Measurements from ENCODE around the gene UBE4B. TPM values are rescaled to one million over a fixed set of nuclear protein-coding genes. Genes with fewer than 3 reads are reported as not detected.

Gene UBE4B
- total and polyA plus RNA-seq, 10 of the 15 experiments (the other 5 are each of a cell fraction or from before 2014, with no cell fraction given): 2.9 to 32.6 (median 20.7) TPM

DNA sequence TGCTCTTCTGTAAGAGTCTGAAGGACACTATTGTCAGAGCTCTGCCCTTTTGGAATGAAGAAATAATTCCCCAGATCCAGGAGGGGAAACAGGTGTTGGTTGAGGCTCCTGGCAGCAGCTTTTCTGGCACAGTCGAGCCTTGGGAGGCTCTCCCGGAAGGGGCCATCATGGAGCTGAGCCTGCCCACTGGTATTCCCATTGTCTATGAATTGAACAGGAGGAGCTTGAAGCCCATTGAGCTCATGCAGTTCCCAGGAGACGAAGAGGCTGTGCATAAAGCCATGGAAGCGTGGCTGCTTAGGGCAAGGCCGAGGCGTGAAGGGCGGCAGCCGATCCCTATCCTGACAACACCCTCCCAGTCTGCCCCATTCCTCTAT, 26.6 kb downstream of the UBE4B start:
- BruUV-seq (replicated peaks): no TSS peak
- FAIRE-seq (no peak), ATAC-seq (no peak), DNase-seq (ENCODE audit: low read depth, low spot score) (no peak)
- in situ Hi-C loops (cut with MboI): no loop called here
- Histone ChIP-seq H3K4me2 (ENCODE audit: control insufficient read depth, insufficient read depth) (no peak overlapping the region), H3K79me2 (ENCODE audit: control insufficient read depth, insufficient read depth, low read length) (peaks cover 5% of the 10 kb centered on the region), H2AFZ (ENCODE audit: control insufficient read depth, low read depth, low read length) (no peak overlapping the region), H3K4me1 (ENCODE audit: control insufficient read depth, insufficient read depth, low read length) (no peaks in the 10 kb centered on the region; the same call in 1 of the 2 replicates), H3K27me3 (replicated peaks in 1 of 2; ENCODE audit: control insufficient read depth in 2 of 2, insufficient read depth in 2 of 2, low read length in 1 of 2) (no peaks in the 10 kb centered on the region), H3K4me3 (no peak overlapping the region), H3K9ac (ENCODE audit: control insufficient read depth, insufficient read depth, low read length) (no peak overlapping the region), H3K27ac (ENCODE audit: control insufficient read depth, insufficient read depth) (no peak overlapping the region), H4K20me1 (ENCODE audit: control insufficient read depth, insufficient read depth) (no peaks in the 10 kb centered on the region), H3K9me3 (replicated peaks; ENCODE audit: control insufficient read depth, insufficient read depth, low read length) (no peaks in the 10 kb centered on the region), H3K36me3 (ENCODE audit: control insufficient read depth in 2 of 2, insufficient read depth in 2 of 2, low read length in 1 of 2) (peaks cover 3% of the 10 kb centered on the region in 2 experiments; a peak in 3 of 4 replicates)
- ChIA-PET SMC1A (ENCODE audit: uncharacterized antibody, unreplicated experiment) (interaction anchor here (1.1 to 1.5 kb wide), 2 partner anchors 12 to 108 kb away, joined by 3 read pairs; no protein-coding TSS in a partner anchor), CTCF (no interaction called here), RAD21 (ENCODE audit: unreplicated experiment) (no interaction called here), POLR2A (no interaction called here)
- 97% methylated on average over 8 of the region's 8 CpGs for WGBS (ENCODE audit: insufficient coverage, insufficient replicate concordance, low lambda C conversion rate, missing lambda C conversion rate)
- intact Hi-C loops (cut with micrococcal nuclease; ENCODE audit: unreplicated experiment): no loop called here
- TF ChIP-seq TCF12 (IDR thresholded peaks at IDR 0.05; ENCODE audit: low read depth, low read length) (no peak), IKZF2 (IDR thresholded peaks at IDR 0.05) (no peak), RUNX3 (IDR thresholded peaks at IDR 0.05; ENCODE audit: low read length) (no peak), NRF1 (conservative IDR thresholded peaks at IDR 0.05; ENCODE audit: low read depth, low read length) (no peak), YY1 (IDR thresholded peaks at IDR 0.05; ENCODE audit: low read depth, low read length) (no peak), ZNF217 (IDR thresholded peaks at IDR 0.05) (no peak), NR2C2 (IDR thresholded peaks at IDR 0.05; ENCODE audit: borderline replicate concordance, control insufficient read depth, insufficient read length, low read depth) (no peak), CHD2 (IDR thresholded peaks at IDR 0.05; ENCODE audit: borderline replicate concordance, low read depth, low read length) (no peak), NBN (IDR thresholded peaks at IDR 0.05) (no peak), SIN3A (IDR thresholded peaks at IDR 0.05; ENCODE audit: low read depth, low read length) (no peak), MEF2B (IDR thresholded peaks at IDR 0.05; ENCODE audit: partially characterized antibody, poor library complexity, severe bottlenecking) (no peak), HCFC1 (IDR thresholded peaks at IDR 0.05; ENCODE audit: low read length) (no peak), FOS (IDR thresholded peaks at IDR 0.05; ENCODE audit: borderline replicate concordance, extremely low read depth, insufficient read length) (no peak), TAF1 (IDR thresholded peaks at IDR 0.05; ENCODE audit: borderline replicate concordance, low read depth, low read length) (no peak), SUPT20H (IDR thresholded peaks at IDR 0.05; ENCODE audit: borderline replicate concordance, control insufficient read depth, low read depth, low read length) (no peak)
- TF ChIP-seq, protein P1, sequence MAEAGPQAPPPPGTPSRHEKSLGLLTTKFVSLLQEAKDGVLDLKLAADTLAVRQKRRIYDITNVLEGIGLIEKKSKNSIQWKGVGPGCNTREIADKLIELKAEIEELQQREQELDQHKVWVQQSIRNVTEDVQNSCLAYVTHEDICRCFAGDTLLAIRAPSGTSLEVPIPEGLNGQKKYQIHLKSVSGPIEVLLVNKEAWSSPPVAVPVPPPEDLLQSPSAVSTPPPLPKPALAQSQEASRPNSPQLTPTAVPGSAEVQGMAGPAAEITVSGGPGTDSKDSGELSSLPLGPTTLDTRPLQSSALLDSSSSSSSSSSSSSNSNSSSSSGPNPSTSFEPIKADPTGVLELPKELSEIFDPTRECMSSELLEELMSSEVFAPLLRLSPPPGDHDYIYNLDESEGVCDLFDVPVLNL (IDR thresholded peaks at IDR 0.05; ENCODE audit: low read depth, low read length): no peak
- TF ChIP-seq, protein P2, sequence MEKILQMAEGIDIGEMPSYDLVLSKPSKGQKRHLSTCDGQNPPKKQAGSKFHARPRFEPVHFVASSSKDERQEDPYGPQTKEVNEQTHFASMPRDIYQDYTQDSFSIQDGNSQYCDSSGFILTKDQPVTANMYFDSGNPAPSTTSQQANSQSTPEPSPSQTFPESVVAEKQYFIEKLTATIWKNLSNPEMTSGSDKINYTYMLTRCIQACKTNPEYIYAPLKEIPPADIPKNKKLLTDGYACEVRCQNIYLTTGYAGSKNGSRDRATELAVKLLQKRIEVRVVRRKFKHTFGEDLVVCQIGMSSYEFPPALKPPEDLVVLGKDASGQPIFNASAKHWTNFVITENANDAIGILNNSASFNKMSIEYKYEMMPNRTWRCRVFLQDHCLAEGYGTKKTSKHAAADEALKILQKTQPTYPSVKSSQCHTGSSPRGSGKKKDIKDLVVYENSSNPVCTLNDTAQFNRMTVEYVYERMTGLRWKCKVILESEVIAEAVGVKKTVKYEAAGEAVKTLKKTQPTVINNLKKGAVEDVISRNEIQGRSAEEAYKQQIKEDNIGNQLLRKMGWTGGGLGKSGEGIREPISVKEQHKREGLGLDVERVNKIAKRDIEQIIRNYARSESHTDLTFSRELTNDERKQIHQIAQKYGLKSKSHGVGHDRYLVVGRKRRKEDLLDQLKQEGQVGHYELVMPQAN (conservative IDR thresholded peaks at IDR 0.05): no peak
- TF ChIP-seq, protein P3, sequence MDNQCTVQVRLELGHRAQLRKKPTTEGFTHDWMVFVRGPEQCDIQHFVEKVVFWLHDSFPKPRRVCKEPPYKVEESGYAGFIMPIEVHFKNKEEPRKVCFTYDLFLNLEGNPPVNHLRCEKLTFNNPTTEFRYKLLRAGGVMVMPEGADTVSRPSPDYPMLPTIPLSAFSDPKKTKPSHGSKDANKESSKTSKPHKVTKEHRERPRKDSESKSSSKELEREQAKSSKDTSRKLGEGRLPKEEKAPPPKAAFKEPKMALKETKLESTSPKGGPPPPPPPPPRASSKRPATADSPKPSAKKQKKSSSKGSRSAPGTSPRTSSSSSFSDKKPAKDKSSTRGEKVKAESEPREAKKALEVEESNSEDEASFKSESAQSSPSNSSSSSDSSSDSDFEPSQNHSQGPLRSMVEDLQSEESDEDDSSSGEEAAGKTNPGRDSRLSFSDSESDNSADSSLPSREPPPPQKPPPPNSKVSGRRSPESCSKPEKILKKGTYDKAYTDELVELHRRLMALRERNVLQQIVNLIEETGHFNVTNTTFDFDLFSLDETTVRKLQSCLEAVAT (IDR thresholded peaks at IDR 0.05): no peak
- TF ChIP-seq, protein P4, sequence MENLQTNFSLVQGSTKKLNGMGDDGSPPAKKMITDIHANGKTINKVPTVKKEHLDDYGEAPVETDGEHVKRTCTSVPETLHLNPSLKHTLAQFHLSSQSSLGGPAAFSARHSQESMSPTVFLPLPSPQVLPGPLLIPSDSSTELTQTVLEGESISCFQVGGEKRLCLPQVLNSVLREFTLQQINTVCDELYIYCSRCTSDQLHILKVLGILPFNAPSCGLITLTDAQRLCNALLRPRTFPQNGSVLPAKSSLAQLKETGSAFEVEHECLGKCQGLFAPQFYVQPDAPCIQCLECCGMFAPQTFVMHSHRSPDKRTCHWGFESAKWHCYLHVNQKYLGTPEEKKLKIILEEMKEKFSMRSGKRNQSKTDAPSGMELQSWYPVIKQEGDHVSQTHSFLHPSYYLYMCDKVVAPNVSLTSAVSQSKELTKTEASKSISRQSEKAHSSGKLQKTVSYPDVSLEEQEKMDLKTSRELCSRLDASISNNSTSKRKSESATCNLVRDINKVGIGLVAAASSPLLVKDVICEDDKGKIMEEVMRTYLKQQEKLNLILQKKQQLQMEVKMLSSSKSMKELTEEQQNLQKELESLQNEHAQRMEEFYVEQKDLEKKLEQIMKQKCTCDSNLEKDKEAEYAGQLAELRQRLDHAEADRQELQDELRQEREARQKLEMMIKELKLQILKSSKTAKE (IDR thresholded peaks at IDR 0.05; ENCODE audit: low read depth, poor library complexity, severe bottlenecking): no peak
